A673 (cell line): Measurements from ENCODE around the gene NUDT3.

ENCODE experiments used
- EZH2 ChIP-seq: fragments of 200-600 bp; sonication (generic); IDR thresholded peaks from 2 replicates; pipeline ENCODE4 v1.6.1; 2017; ENCODE audit warnings: borderline replicate concordance, low read depth, mild to moderate bottlenecking, mixed read lengths, antibody characterized with exemption, low read length; ENCODE audit not compliant: poor library complexity, severe bottlenecking
- TF ChIP-seq, protein P1 (sequence below): fragments of 300-800, 200-600 bp; sonication (generic); conservative IDR thresholded peaks from 2 replicates; pipeline ENCODE4 v1.5.1; 2017; ENCODE audit warnings: low read depth, mild to moderate bottlenecking, antibody characterized with exemption, low read length, moderate library complexity, mixed read lengths

DNA sequence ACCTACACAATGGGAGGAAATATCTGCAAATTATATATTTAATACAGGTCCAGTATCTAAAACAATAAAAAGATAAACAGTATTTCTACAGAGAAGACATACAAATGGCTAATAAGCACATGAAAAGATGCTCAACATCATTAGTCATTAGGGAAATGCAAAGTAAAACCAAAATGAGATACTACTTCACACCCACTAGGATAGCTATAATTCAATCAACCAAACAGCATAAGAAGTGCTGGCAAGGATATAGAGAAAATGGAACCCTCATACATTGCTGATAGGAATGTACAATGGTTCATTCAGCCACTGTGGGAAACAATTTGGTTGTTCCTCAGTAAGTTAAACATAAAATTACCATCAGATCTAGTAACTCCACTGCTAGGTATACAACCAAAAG lies 48.7 kb downstream of the NUDT3 start:
- TF ChIP-seq EZH2, result no peak
- TF ChIP-seq, protein P1, sequence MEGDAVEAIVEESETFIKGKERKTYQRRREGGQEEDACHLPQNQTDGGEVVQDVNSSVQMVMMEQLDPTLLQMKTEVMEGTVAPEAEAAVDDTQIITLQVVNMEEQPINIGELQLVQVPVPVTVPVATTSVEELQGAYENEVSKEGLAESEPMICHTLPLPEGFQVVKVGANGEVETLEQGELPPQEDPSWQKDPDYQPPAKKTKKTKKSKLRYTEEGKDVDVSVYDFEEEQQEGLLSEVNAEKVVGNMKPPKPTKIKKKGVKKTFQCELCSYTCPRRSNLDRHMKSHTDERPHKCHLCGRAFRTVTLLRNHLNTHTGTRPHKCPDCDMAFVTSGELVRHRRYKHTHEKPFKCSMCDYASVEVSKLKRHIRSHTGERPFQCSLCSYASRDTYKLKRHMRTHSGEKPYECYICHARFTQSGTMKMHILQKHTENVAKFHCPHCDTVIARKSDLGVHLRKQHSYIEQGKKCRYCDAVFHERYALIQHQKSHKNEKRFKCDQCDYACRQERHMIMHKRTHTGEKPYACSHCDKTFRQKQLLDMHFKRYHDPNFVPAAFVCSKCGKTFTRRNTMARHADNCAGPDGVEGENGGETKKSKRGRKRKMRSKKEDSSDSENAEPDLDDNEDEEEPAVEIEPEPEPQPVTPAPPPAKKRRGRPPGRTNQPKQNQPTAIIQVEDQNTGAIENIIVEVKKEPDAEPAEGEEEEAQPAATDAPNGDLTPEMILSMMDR, result no peak
